Heart right ventricle (tissue), 16 donors: ENCODE results near the gene C16orf89. TPM values are rescaled to one million over a fixed set of nuclear protein-coding genes. Genes with fewer than 3 reads are reported as not detected.
A peak's percentile ranks its signal among the peaks of the same experiment; 100 is the strongest.

Source experiments
- ATAC-seq, 8 donors: fragments of 200-7000 bp; cut with Tn5 transposase; one replicate each; pipeline ENCODE4 v1.9.1; 2020; ENCODE audit warnings: mild to moderate bottlenecking in 8 of 8, moderate library complexity in 8 of 8, moderate number of reproducible peaks in 1 of 8
- DNase-seq, 2 donors: peaks; one replicate each; pipeline ENCODE4 v3.0.0-alpha.2; 2020
- H3K27ac ChIP-seq, 10 donors: fragments of 200-600 bp; sonication (generic) in 2 of 10; one replicate each; pipeline versions ENCODE4 v1.5.0 to v1.8.0; 2020 to 2022; ENCODE audit warnings: mild to moderate bottlenecking in 3 of 10
- H3K27me3 ChIP-seq, 7 donors: fragments of 200-600 bp; one replicate each; pipeline ENCODE4 v1.8.0; 2021 to 2022; ENCODE audit warnings: mild to moderate bottlenecking in 2 of 7
- H3K36me3 ChIP-seq, 9 donors: fragments of 200-600 bp; sonication (generic) in 1 of 9; one replicate each; pipeline versions ENCODE4 v1.5.0 to v1.8.0; 2020 to 2022; ENCODE audit warnings: mild to moderate bottlenecking in 2 of 9
- H3K4me1 ChIP-seq, 9 donors: fragments of 200-600 bp; sonication (generic) in 1 of 9; one replicate each; pipeline versions ENCODE4 v1.5.0 to v1.8.0; 2020 to 2022; ENCODE audit warnings: mild to moderate bottlenecking in 4 of 9
- H3K4me3 ChIP-seq, 10 donors: fragments of 200-600 bp; sonication (generic) in 2 of 10; one replicate each; pipeline versions ENCODE4 v1.5.0 to v1.8.0; 2020 to 2022; ENCODE audit warnings: mild to moderate bottlenecking in 7 of 10, moderate library complexity in 2 of 10
- H3K9me3 ChIP-seq, 11 donors: fragments of 200-600 bp in 10 of 11; sonication (generic) in 2 of 11; one replicate each; pipeline versions ENCODE4 v1.5.0 to v1.8.0; 2013 to 2022; ENCODE audit warnings: mild to moderate bottlenecking in 2 of 11, control low read depth in 1 of 11, moderate library complexity in 1 of 11
- WGBS, 2 donors: extraction: QIAGEN DNeasy Blood & Tissue Kit; methylation state at CpG; one replicate each; pipeline ENCODE4 v1.1.7; 2013; ENCODE audit warnings: inconsistent platforms in 1 of 2; 5-methylcytosine and 5-hydroxymethylcytosine counted together
- intact Hi-C, 10 donors: fragments of 100-400 bp; cut with DNase I; formaldehyde crosslinking; loops; one replicate each; pipeline versions ENCODE4 v1.11.1 to v1.14.2; 2022
- polyA plus RNA-seq, 2 donors: library from polyadenylated mRNA; stranded (reverse); fragments of 200-250 nt; gene quantifications; one replicate each; pipeline ENCODE4 v1.2.3, GENCODE V29; 2013
- total RNA-seq, 10 donors: library from RNA; stranded (reverse); fragmentation: NEBNext Ultra II Directional in 3 of 10; extraction: Animal tissue kit (Norgen Biotek cat#: 25700) in 3 of 10; gene quantifications; one replicate each; pipeline versions ENCODE4 v1.2.1 to v1.2.4, GENCODE V29; 2021 to 2023
- TF ChIP-seq, protein P1 (sequence below), 9 donors: fragments of 200-600 bp; sonication (generic) in 2 of 9; IDR thresholded peaks; one replicate each; pipeline versions ENCODE4 v1.5.0 to v1.8.0; 2021 to 2022; ENCODE audit warnings: antibody characterized with exemption in 9 of 9, mild to moderate bottlenecking in 5 of 9, moderate library complexity in 1 of 9
- donor health status: Arrhythmogenic right ventricular cardiomyopathy.
- donor health status: ischemic (EF 13 %, LVEDD 7.1; RV severe dilation, severe dysfunction).
- donor health status: healthy with polysubstance abuse.
- donor health status: DM: no; HTN: yes; CAD: no.
- donor health status: DM: no; HTN: no; CAD: no.
- donor health status: ischemic (EF 25% LVEDD 6.9; RV normal size, moderate dysfunction).
- donor health status: ischemic (EF 25% LVEDD 5.7; RV mildly dilated, moderate dysfunction).
- donor health status: healthy.
- donor health status: DM: yes; HTN: yes; CAD: no.
- donor health status: Ischemic cardiomyopathy.
- donor health status: ischemic (EF 35%, LVEDD 5.7; RV mildly dilated, moderate dysfunction).
- donor health status: nonischemic (EF 11% LVEDD 7.7; RV severe dilation, severe dysfunction).
- donor health status: DM: yes; HTN: yes; CAD: no.
- donor health status: PGD.
- donor health status: ischemic (EF 29% LVEDD 5.4; RV normal size, mild dysfunction).
- donor health status: nonischemic (EF 23%, LVEDD 6.1; RV moderate dilation, normal function).

The C16orf89 gene
- total and polyA plus RNA-seq, 12 donors = 0.28 to 44.9 (median 5.0) TPM

DNA sequence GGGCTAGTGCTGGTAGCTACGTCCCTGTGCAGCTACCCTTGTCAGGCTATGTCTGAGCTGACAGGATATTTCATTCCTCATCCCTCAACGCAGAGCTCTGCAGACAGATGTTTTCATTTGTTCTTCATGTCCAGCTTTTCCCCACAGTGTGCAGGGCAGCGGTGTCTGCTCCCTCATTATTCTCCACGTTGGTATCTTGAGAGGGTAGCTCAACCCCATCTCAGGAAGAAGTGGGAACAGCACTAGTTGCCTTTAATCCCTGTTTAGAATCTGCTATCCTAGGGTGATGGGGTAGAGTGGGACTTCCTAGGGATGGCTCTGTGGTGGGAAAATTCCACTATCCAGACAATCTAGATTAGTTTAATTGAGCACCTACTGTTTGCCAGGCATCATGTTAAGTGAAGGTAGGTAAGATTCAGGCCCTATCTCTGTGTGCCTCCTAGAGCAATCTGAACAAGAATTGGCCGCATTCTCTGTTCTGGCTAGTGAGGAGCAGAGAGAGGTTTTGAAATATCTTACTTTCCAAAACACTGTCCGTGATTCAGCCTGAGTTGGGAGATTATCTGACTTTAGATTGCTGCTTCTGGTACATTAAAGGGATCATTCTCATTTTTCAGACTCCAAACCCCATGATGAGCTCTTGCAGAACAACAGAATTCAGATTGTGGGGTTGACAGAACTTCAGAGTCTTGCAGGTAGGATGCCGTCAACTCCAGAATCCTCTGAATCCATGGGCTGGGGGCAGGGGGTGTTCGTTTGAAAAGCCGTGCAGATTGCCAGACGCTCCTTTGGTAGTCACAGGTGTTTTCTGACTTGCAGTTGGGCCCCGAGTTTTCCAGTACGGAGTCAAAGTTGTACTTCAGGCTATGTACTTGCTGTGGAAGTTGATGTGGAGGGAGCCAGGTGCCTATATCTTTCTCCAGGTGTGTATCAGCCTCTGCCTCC lies 6.8 kb upstream of the C16orf89 start:
- TF ChIP-seq, protein P1, sequence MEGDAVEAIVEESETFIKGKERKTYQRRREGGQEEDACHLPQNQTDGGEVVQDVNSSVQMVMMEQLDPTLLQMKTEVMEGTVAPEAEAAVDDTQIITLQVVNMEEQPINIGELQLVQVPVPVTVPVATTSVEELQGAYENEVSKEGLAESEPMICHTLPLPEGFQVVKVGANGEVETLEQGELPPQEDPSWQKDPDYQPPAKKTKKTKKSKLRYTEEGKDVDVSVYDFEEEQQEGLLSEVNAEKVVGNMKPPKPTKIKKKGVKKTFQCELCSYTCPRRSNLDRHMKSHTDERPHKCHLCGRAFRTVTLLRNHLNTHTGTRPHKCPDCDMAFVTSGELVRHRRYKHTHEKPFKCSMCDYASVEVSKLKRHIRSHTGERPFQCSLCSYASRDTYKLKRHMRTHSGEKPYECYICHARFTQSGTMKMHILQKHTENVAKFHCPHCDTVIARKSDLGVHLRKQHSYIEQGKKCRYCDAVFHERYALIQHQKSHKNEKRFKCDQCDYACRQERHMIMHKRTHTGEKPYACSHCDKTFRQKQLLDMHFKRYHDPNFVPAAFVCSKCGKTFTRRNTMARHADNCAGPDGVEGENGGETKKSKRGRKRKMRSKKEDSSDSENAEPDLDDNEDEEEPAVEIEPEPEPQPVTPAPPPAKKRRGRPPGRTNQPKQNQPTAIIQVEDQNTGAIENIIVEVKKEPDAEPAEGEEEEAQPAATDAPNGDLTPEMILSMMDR (IDR thresholded peaks at IDR 0.05) = no peak
- H3K36me3 ChIP-seq = peaks cover 0 to 45% (median 13%) of the 10 kb centered on the region in 9 donors
- peak overlapping the region; percentile 57 to 86 (median 76) for H3K4me3 ChIP-seq
- intact Hi-C loops = loop anchor here in 1 of 10 donors (5.0 kb wide), 1 partner anchor 40 kb away; the partner anchor contains the start of gene NAGPA
- no peaks in the 10 kb centered on the region for H3K27me3 ChIP-seq
- 61 to 65% methylated on average over 12 of the region's 12 CpGs for WGBS, 2 donors
- peak overlapping the region; percentile 6 to 93 (median 78) for H3K27ac ChIP-seq
- H3K9me3 ChIP-seq = no peaks in the 10 kb centered on the region
- DNase-seq = no peak
- ATAC-seq = no peak
- H3K4me1 ChIP-seq = peaks cover 0 to 20% (median 12%) of the 10 kb centered on the region in 9 donors

DNA sequence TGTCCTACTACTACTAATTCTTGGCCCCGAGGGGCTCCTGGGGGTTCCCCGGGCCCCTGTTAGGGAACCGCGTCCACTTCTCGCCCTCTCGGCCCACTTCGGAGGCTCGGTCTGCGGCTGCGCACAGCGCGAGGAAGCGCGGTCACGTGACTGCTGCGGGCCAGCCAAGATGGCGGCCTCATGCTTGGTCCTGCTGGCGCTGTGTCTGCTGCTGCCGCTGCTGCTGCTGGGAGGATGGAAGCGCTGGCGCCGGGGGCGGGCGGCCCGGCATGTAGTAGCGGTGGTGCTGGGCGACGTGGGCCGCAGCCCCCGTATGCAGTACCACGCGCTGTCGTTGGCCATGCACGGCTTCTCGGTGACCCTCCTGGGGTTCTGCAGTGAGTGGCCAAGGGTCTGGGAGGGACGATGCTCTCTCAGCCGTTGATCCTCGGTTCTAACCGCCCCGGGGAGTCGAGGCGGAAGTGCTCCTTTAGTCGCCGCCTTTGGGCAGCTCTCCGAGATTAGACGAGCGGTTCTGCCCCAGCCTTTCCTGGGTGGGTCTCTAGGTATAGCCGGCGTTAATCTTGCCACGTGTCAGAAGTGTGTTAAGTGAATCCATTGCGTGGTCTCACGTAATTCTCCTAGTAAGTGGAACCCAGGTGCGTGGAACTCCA lies 6.1 kb upstream of the C16orf89 start, which contains the start of gene ALG1:
ALG1 (plus strand) TSS at position 163 of the 653 bp plus-strand sequence; CDS start at position 170, 7 bp downstream.
- 1% methylated on average over 53 of the region's 53 CpGs for WGBS, 2 donors
- intact Hi-C loops = loop anchor here in 1 of 10 donors (5.0 kb wide), 1 partner anchor 40 kb away; the partner anchor contains the start of gene NAGPA

DNA sequence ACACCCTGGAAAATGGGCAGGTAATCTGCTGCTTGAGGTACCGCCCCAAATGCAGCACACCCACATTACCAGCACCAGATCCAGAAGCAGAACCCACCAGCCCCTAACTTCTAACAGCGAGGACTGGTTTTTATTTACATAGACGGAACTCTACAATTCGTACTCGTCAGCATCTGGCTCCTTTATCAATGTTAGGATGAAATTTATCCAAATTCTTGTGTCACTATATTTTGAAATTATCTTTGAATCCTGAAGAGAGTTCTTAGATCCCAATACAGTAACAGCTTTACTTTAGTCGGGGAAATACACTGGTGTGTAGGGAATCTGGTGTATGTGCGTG lies 5.6 kb upstream of the C16orf89 start:
- intact Hi-C loops = loop anchor here in 1 of 10 donors (5.0 kb wide), 1 partner anchor 39 kb away; the partner anchor contains the start of gene NAGPA
- Histone ChIP-seq H3K4me3 (peak overlapping the region; percentile 57 to 86 (median 76)), H3K9me3 (no peaks in the 10 kb centered on the region), H3K4me1 (peaks cover 0 to 20% (median 12%) of the 10 kb centered on the region in 9 donors), H3K36me3 (peaks cover 0 to 32% (median 12%) of the 10 kb centered on the region in 9 donors), H3K27me3 (no peaks in the 10 kb centered on the region), H3K27ac (peak overlapping the region; percentile 6 to 93 (median 78))
- ATAC-seq (no peak), DNase-seq (no peak)
- TF ChIP-seq, protein P1 (IDR thresholded peaks at IDR 0.05) = no peak
- WGBS, 2 donors = 57 to 65% methylated on average over 7 of the region's 7 CpGs

More for the DNA sequence above, 6.1 kb upstream of the C16orf89 start, which contains the start of gene ALG1:
- peak; percentile 94 to 97 (median 96) for ATAC-seq
- H3K4me3 ChIP-seq = peak within 1 kb of the TSS; percentile 57 to 86 (median 76)
- no peaks in the 10 kb centered on the region for H3K9me3 ChIP-seq
- H3K27me3 ChIP-seq = no peaks in the 10 kb centered on the region
- H3K36me3 ChIP-seq = peaks cover 0 to 37% (median 13%) of the 10 kb centered on the region in 9 donors
- TF ChIP-seq, protein P1 (IDR thresholded peaks at IDR 0.05) = no peak
- peak within 1 kb of the TSS; percentile 6 to 93 (median 78) for H3K27ac ChIP-seq
- peak; percentile 90 to 92 for DNase-seq
- peaks cover 0 to 20% (median 12%) of the 10 kb centered on the region in 9 donors for H3K4me1 ChIP-seq
